ENCODE data around the gene NPAS2.

NPAS2 gene

GRCh38 chr2:100882645-100883613 is 63.0 kb downstream of the NPAS2 start:
- DNase-seq (ENCODE audit: low read depth), result no peak

- no peak for DNase-seq (ENCODE audit: low read depth)
These were observed 64.2 kb downstream of the NPAS2 start for GRCh38 chr2:100884145-100884621.

GRCh38 chr2:100886085-100886484 is 66.1 kb downstream of the NPAS2 start:
- DNase-seq (ENCODE audit: low read depth), result no peak

DNA sequence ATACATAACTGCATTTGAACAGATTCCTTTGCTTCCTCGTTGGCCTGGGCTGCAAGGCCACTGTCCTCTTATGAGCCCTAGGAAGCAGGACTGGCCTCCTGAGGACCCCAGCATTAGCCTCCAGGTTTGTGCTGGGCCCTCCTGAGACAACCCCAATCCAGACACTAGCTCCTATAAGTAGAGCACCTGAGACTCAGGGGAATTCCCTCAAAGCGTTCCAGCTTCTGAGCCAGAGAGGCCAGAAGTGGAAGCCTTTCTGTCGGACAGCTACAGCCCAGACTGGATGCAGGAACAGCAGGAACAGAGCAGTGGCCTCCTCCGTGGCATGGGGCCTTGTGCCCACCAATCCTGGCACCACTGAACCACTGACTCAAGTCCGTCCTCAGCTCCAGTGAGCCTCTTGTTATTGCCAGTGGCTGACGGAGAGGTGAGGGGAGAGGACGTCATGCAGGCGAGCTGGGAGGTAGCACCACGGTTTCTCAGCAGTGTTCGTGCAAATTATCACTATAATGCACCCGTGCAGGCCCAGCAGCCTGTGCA is 67.2 kb downstream of the NPAS2 start:
- DNase-seq (ENCODE audit: low read depth), result no peak

GRCh38 chr2:100887713-100888495 is 68.0 kb downstream of the NPAS2 start:
- no peak for DNase-seq (ENCODE audit: low read depth)

DNA sequence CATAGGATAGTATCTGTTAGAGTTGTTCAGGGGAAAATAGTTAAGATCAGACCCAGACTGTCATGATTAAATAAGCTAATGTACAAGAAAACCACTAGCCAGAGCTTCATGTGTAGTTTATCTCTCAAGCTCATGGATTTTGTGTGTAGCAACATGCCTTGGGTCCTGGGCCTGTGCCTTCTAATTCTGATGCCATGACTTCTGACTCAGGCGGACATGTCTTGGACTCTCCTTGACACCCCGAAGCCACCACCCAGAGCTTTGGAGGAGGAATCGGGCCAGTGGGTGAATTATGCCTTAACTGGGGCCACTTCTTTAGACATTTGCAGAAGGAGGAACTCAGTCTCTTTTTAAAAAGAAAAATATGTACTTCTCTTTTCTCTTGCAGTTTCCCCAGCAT is 68.7 kb downstream of the NPAS2 start:
- DNase-seq (ENCODE audit: low read depth), result no peak

DNA sequence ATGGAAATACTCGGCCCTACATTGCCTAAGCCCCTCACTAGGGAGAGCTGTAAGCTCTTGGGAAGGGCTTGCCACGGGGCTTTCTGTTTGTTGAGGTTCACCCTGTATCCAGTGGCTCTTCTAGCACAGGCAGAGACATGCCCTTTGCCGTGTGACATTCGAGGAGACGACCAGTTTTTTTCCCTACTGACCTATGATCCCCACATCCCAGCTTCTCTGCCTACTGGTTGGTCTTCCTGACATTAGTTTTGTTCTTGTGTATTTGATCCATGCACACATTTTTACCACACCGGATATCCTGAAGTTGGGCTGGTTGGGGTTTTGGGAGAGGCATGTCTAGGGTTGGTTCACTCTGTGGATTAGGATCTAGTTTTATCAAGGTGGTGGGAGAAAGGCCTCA is 69.3 kb downstream of the NPAS2 start:
- no peak for DNase-seq (ENCODE audit: low read depth)

GRCh38 chr2:100891906-100892642 is 72.1 kb downstream of the NPAS2 start:
- no peak for DNase-seq (ENCODE audit: low read depth)

- no peak for DNase-seq (ENCODE audit: low read depth)
These were observed 73.6 kb downstream of the NPAS2 start for GRCh38 chr2:100893392-100894104.

DNA sequence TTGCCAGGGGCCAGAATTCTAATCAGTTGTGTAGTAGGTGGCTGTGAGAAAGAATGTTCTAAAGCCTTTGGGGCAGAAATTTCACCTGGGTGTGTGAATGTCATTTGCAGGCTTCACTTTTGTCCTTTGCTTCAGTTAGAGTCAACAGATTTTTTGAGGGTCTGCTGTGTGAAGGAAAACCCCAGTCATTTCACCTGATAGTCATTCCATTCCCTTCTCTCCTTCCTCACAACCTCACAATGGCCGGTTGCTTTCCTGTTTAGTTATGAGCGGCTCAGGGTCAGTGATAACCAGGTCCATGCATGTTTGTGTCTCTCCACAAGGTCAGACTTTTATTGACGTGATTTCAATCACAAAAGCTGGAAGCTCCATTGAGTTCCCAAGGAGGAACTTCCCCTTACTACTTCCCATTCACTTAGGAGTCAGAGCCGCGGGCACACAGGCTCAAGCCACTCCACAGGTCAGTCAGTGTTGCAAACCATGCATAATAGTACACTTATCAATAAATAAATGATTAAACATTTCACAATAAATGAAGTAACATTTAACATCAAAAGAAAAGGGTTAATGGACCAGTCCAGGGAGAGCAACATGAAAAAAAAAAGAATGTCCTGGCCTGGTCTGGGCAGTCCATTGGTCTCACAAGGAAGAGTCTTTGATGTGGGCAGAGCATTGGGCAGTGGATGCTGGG is 74.3 kb downstream of the NPAS2 start:
- DNase-seq (ENCODE audit: low read depth), result no peak

DNA sequence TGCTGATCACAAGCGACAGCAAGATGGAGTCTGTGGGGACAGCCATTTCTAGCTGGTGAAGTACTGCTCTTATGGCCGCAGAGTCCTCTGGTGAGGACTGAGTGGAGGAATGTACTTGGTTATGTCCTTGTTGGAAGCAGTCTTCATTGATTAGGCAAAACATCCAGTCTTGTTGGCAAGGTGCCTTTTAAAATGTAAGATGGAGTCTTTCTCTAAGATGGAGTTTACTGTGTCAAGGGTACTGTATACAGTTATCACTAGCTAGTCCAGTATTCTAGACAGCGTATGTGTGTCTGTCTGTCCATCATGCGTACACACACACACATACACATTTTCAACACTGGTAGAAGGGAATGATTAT is 74.8 kb downstream of the NPAS2 start:
- DNase-seq (ENCODE audit: low read depth), result no peak

DNA sequence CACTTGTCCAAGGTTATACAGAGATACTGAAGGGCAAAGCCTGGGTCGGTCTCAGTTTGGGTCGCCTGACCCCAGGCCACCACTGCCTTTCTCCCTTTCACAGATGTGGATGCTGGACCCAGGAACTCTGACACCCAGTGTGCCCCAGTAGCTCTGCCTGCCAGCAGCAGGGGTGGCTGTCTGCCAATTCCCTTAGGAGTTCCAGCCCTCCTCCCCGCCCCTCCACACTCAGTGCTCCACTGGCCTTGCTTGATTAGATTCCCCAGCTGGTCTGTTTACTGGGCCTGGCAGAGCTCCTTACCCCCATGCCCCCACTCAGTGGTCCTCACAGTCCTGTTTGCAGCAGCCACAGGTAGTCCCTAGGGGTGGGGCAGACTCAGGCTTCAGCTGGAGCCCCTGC is 75.5 kb downstream of the NPAS2 start:
- no peak for DNase-seq (ENCODE audit: low read depth)

GRCh38 chr2:100895934-100896685 is 76.2 kb downstream of the NPAS2 start:
- no peak for DNase-seq (ENCODE audit: low read depth)

- no peak for DNase-seq (ENCODE audit: low read depth)
These were observed 78.2 kb downstream of the NPAS2 start for GRCh38 chr2:100898035-100898665.

- DNase-seq (ENCODE audit: low read depth), result no peak
These were observed 80.3 kb downstream of the NPAS2 start for GRCh38 chr2:100900156-100900795.

DNA sequence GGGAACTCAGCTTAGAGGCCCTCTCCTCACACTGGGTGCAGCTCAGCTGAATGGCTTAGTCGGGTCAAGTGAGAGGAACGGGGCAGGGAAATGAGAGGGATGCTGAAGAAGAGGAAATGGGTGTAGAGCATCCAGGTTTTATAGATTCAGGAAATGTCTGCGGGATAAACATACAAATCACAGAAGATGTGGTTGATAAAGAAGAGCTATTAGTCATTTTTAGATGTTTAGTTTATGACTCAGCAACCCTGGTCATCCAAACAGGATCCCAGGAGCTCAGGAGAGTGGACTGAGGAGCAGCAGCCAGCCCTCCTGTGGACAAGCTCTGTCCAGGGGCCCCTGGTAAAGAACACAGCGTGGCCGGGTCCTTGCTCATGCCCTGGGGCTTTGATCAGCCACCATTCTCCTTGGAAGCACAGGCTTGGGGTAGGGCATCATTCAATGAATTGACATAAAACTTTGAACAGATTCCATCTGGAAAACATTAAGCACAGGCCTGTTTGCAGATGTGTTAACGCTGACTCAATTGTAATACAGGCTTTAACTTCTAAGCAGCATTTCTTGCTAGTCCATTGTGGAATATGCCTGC is 83.0 kb downstream of the NPAS2 start:
- DNase-seq (ENCODE audit: low read depth), result peak; percentile 94

GRCh38 chr2:100903534-100904258 is 83.8 kb downstream of the NPAS2 start:
- DNase-seq (ENCODE audit: low read depth), result no peak
